GM12864 (cell line): ENCODE data around the gene AFM.

ENCODE experiments used
- DNase-seq: peaks from one replicate; pipeline ENCODE4 v3.0.0-alpha.2; 2011; ENCODE audit warnings: low read depth
- H3K4me3 ChIP-seq: 2 replicates; pipeline ENCODE4 v1.5.1; 2011; ENCODE audit warnings: mild to moderate bottlenecking, low read depth, low read length, control low read depth
- CTCF ChIP-seq: IDR thresholded peaks from 2 replicates; pipeline ENCODE4 v1.5.1; 2011; ENCODE audit warnings: low read depth, mild to moderate bottlenecking, moderate library complexity, low read length, control low read depth, inconsistent platforms; ENCODE audit errors: missing control alignments

AFM gene

GRCh38 chr4:73523126-73523525, 41.6 kb downstream of the AFM start:
- no peak for DNase-seq
- TF ChIP-seq CTCF, result no peak

GRCh38 chr4:73525611-73526010, 44.1 kb downstream of the AFM start:
- no peak for TF ChIP-seq CTCF
- DNase-seq, result no peak
- H3K4me3 ChIP-seq, result no peak overlapping the region

More at GRCh38 chr4:73523126-73523525, 41.6 kb downstream of the AFM start:
- no peak overlapping the region for H3K4me3 ChIP-seq

- H3K4me3 ChIP-seq, result no peak overlapping the region
- TF ChIP-seq CTCF, result no peak
- DNase-seq, result no peak
Measured at GRCh38 chr4:73527196-73527595, 45.7 kb downstream of the AFM start.

- TF ChIP-seq CTCF, result no peak
- H3K4me3 ChIP-seq, result no peak overlapping the region
- no peak for DNase-seq
Measured at GRCh38 chr4:73528171-73528570, 46.6 kb downstream of the AFM start.

GRCh38 chr4:73533515-73534422, 52.2 kb downstream of the AFM start:
- TF ChIP-seq CTCF, result no peak
- no peak for DNase-seq
- no peak overlapping the region for H3K4me3 ChIP-seq

- H3K4me3 ChIP-seq, result no peak overlapping the region
- TF ChIP-seq CTCF, result no peak
- no peak for DNase-seq
Measured at GRCh38 chr4:73538162-73538561, 56.6 kb downstream of the AFM start.

DNA sequence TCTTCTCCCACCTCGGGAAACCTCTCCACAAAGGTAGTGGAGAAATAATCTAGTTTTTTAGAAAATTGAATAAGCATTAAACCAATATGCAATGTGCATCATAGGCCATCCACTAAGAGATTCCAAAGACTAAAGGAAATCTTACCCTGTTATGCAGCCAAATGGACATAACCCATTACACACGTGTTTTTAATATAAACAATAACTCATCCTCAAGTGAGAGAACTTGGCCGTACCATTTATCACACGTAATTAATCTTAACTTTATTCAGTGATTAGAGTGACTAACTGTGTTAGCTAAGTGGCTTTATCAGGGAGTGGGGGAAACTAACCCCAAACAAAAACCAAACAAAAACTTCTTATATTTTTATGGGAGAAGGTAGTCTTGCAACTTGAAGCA, 57.8 kb downstream of the AFM start:
- no peak for DNase-seq
- no peak overlapping the region for H3K4me3 ChIP-seq
- TF ChIP-seq CTCF, result no peak
